OCI-LY7 (cell line): ENCODE measurements around the gene PDS5A. TPM values are rescaled to one million over a fixed set of nuclear protein-coding genes. Genes with fewer than 3 reads are reported as not detected.

ENCODE experiments used
- BruUV-seq: library from RNA; stranded (reverse); fragments of 400-500 nt; replicated peaks from 2 replicates; lab custom pipeline; 2021; lab: Mats Ljungman, UMichigan
- CTCF ChIA-PET: fragments of 300-600 bp; sonication (Branson Sonifier 250); formaldehyde crosslinking; loops from one replicate; lab custom pipeline; 2022; ENCODE audit warnings: antibody characterized with exemption; ENCODE audit not compliant: unreplicated experiment; lab: Charles Lee
- POLR2A ChIA-PET: fragments of 300-600 bp; sonication (Branson Sonifier 250); formaldehyde crosslinking; loops from one replicate; lab custom pipeline; 2022; ENCODE audit warnings: antibody characterized with exemption; lab: Charles Lee
- DNase-seq: peaks from one replicate; pipeline ENCODE4 v3.0.0-alpha.2; 2015; ENCODE audit warnings: low spot score
- H2AFZ ChIP-seq: fragments of 200-600 bp; sonication (generic), shearing (Covaris generic); 2 replicates; pipeline ENCODE4 v1.6.1; 2014; ENCODE audit warnings: mild to moderate bottlenecking, antibody characterized with exemption, low read length, moderate library complexity
- H3K27ac ChIP-seq: fragments of 200-600 bp; sonication (generic); 2 replicates; pipeline ENCODE4 v1.5.1; 2014; ENCODE audit warnings: mixed run types, low read depth, mild to moderate bottlenecking, moderate library complexity, low read length, inconsistent platforms; ENCODE audit not compliant: poor library complexity, severe bottlenecking
- H3K36me3 ChIP-seq: fragments of 200-600 bp; sonication (generic); 2 replicates; pipeline ENCODE4 v1.6.1; 2014; ENCODE audit warnings: mild to moderate bottlenecking, antibody characterized with exemption, low read length, moderate library complexity, mixed read lengths; ENCODE audit not compliant: insufficient read depth
- H3K4me1 ChIP-seq: fragments of 200-600 bp; sonication (generic); 2 replicates; pipeline ENCODE4 v1.5.1; 2014; ENCODE audit warnings: mild to moderate bottlenecking, low read length; ENCODE audit not compliant: insufficient read depth, poor library complexity, severe bottlenecking
- H3K4me2 ChIP-seq: fragments of 200-600 bp; sonication (generic); 2 replicates; pipeline ENCODE4 v1.6.1; 2014; ENCODE audit warnings: mild to moderate bottlenecking, low read length
- H3K4me3 ChIP-seq: fragments of 200-600 bp; sonication (generic); 2 replicates; pipeline ENCODE4 v1.5.1; 2014; ENCODE audit warnings: mild to moderate bottlenecking, low read depth, low read length; ENCODE audit not compliant: poor library complexity, severe bottlenecking
- H3K79me2 ChIP-seq: fragments of 200-600 bp; sonication (generic); 2 replicates; pipeline ENCODE4 v1.6.1; 2016; ENCODE audit warnings: low read depth, mild to moderate bottlenecking, low read length, moderate library complexity, mixed read lengths; ENCODE audit not compliant: insufficient read depth
- H3K9me2 ChIP-seq: fragments of 200-600 bp; sonication (generic); 2 replicates; pipeline ENCODE4 v1.6.1; 2016; ENCODE audit warnings: mild to moderate bottlenecking, low read length, mixed read lengths; ENCODE audit not compliant: insufficient read depth
- H3K9me3 ChIP-seq: fragments of 200-600 bp; sonication (generic); 2 replicates; pipeline ENCODE4 v1.6.1; 2014; ENCODE audit warnings: mild to moderate bottlenecking, mixed run types, low read length, mixed read lengths
- H4K20me1 ChIP-seq: fragments of 200-600 bp; sonication (generic); 2 replicates; pipeline ENCODE4 v1.6.1; 2014; ENCODE audit warnings: mild to moderate bottlenecking, antibody characterized with exemption, low read length, moderate library complexity, mixed read lengths; ENCODE audit not compliant: insufficient read depth
- EZH2phosphoT487 ChIP-seq: fragments of 200-600 bp; sonication (generic); IDR thresholded peaks from 2 replicates; pipeline ENCODE4 v1.6.1; 2018; ENCODE audit warnings: low read depth, borderline replicate concordance, mild to moderate bottlenecking, mixed run types, antibody characterized with exemption, low read length, moderate library complexity, mixed read lengths
- intact Hi-C: fragments of 100-400 bp; cut with micrococcal nuclease; formaldehyde crosslinking; loops from one replicate; pipeline ENCODE4 v1.10.0; 2022; ENCODE audit not compliant: unreplicated experiment
- total RNA-seq, 2 experiments: library from RNA; depleted of rRNA in 1 of 2; stranded (reverse); fragments of >200 nt in 1 of 2; shearing (Covaris generic) in 1 of 2; gene quantifications; 2 replicates each; pipeline ENCODE4 v1.2.3, GENCODE V29; 2014 to 2022
- TF ChIP-seq, protein P1 (sequence below): fragments of 200-600 bp; sonication (generic); conservative IDR thresholded peaks from 2 replicates; pipeline ENCODE4 v1.5.1; 2014; ENCODE audit warnings: mild to moderate bottlenecking, antibody characterized with exemption, low read length, moderate library complexity, mixed read lengths

The PDS5A gene
- total RNA-seq, 2 experiments from 2014 or later, result 69.5 to 114 TPM

DNA sequence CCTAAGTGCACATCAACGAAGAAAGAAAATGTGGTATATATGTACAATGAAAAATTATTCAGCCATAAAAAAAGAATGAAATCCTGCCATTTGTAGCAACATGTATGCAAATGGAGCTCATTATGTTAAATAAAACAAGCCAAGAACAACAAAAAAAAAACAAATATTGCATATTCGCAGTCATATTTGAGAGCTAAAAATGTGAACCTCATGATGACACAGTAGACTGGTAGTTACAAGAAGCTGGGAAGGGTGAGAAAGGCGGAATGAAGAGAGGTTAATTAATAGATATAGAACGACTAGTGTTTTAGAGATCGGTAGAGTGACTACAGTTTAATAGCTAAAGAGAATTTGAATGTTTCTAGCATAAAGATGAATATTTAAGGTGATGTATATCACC lies 89.2 kb downstream of the PDS5A start:
- ChIA-PET CTCF (no interaction called here), POLR2A (interaction anchor here (0.6 kb wide), 3 partner anchors 55 to 226 kb away, joined by 3 to 5 read pairs (median 4); no protein-coding TSS in a partner anchor)
- DNase-seq, result no peak
- H3K27ac ChIP-seq, result no peak overlapping the region
- H2AFZ ChIP-seq, result no peak overlapping the region
- H3K79me2 ChIP-seq, result no peaks in the 10 kb centered on the region
- intact Hi-C loops, result no loop called here
- H3K4me2 ChIP-seq, result no peak overlapping the region
- 0 out of 2 replicates have a peak, but pooled peaks cover 7% of the 10 kb centered on the region for H3K9me3 ChIP-seq
- H3K4me1 ChIP-seq, result no peaks in the 10 kb centered on the region
- BruUV-seq, result no TSS peak
- H3K36me3 ChIP-seq, result peaks cover 92% of the 10 kb centered on the region
- TF ChIP-seq, protein P1, sequence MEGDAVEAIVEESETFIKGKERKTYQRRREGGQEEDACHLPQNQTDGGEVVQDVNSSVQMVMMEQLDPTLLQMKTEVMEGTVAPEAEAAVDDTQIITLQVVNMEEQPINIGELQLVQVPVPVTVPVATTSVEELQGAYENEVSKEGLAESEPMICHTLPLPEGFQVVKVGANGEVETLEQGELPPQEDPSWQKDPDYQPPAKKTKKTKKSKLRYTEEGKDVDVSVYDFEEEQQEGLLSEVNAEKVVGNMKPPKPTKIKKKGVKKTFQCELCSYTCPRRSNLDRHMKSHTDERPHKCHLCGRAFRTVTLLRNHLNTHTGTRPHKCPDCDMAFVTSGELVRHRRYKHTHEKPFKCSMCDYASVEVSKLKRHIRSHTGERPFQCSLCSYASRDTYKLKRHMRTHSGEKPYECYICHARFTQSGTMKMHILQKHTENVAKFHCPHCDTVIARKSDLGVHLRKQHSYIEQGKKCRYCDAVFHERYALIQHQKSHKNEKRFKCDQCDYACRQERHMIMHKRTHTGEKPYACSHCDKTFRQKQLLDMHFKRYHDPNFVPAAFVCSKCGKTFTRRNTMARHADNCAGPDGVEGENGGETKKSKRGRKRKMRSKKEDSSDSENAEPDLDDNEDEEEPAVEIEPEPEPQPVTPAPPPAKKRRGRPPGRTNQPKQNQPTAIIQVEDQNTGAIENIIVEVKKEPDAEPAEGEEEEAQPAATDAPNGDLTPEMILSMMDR, result no peak
- TF ChIP-seq EZH2phosphoT487, result no peak
- no peak overlapping the region for H3K4me3 ChIP-seq
- H3K9me2 ChIP-seq, result no peaks in the 10 kb centered on the region
- H4K20me1 ChIP-seq, result no peaks in the 10 kb centered on the region

DNA sequence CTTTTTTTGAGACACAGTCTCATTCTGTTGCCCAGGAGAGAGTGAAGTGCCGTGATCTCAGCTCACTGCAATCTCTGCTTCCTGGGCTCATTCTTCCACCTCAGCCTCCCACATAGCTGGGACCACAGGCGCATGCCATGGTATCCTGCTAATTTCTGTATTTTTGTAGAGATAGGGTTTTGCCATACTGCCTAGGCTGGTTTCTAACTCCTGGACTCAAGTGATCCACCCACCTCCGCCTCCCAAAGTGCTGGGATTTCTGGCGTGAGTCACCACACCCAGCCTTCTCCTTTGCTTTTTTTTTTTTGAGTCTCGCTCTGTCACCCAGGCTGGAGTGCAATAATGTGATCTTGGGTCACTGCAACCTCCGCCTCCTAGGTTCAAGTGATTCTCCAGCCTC lies 94.1 kb downstream of the PDS5A start:
- CTCF ChIA-PET, result no interaction called here
- POLR2A ChIA-PET, result interaction anchor here (1.0 kb wide), 1 partner anchor 11 kb away, joined by 3 read pairs; no protein-coding TSS in a partner anchor
- H3K9me3 ChIP-seq, result 0 out of 2 replicates have a peak, but pooled peaks cover 7% of the 10 kb centered on the region
- H3K4me1 ChIP-seq, result no peaks in the 10 kb centered on the region
- no peaks in the 10 kb centered on the region for H4K20me1 ChIP-seq
- H3K4me2 ChIP-seq, result no peak overlapping the region
- no TSS peak for BruUV-seq
- intact Hi-C loops, result no loop called here
- DNase-seq, result no peak
- no peaks in the 10 kb centered on the region for H3K9me2 ChIP-seq
- no peak for TF ChIP-seq EZH2phosphoT487
- TF ChIP-seq, protein P1, result no peak
- no peak overlapping the region for H3K4me3 ChIP-seq
- H3K36me3 ChIP-seq, result peaks cover 89% of the 10 kb centered on the region
- no peak overlapping the region for H2AFZ ChIP-seq
- no peak overlapping the region for H3K27ac ChIP-seq
- no peaks in the 10 kb centered on the region for H3K79me2 ChIP-seq

DNA sequence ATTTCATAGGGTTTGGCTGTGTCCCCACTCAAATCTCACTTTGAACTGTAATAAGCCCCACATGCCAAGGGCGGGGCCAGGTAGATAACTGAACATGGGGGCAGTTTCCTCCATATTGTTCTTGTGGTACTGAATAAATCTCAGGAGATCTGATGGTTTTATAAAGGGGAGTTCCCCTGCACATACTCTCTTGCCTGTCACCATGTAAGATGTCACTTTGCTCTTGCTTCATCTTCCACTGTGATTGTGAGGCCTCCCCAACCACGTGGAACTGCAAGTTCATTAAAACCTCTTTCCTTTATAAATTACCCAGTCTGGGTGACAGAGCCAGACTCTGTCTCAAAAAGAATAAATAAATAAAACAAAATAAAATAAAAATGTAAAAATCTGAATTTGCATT lies 95.9 kb downstream of the PDS5A start:
- H3K36me3 ChIP-seq, result peaks cover 87% of the 10 kb centered on the region
- no TSS peak for BruUV-seq
- no peak for DNase-seq

More for the DNA sequence above, 95.9 kb downstream of the PDS5A start:
- TF ChIP-seq EZH2phosphoT487, result no peak
- TF ChIP-seq, protein P1, result no peak
- H3K4me3 ChIP-seq, result no peak overlapping the region
- no peaks in the 10 kb centered on the region for H3K79me2 ChIP-seq
- H3K4me1 ChIP-seq, result no peaks in the 10 kb centered on the region
- intact Hi-C loops, result no loop called here
- no peak overlapping the region for H3K4me2 ChIP-seq
- H2AFZ ChIP-seq, result no peak overlapping the region
- H3K9me2 ChIP-seq, result no peaks in the 10 kb centered on the region
- no peak overlapping the region for H3K27ac ChIP-seq
- ChIA-PET CTCF (no interaction called here), POLR2A (no interaction called here)
- H4K20me1 ChIP-seq, result no peaks in the 10 kb centered on the region
- H3K9me3 ChIP-seq, result 0 out of 2 replicates have a peak, but pooled peaks cover under 1% of the 10 kb centered on the region
